Keratinocyte (primary cell): ENCODE data around the gene MGAT4A. TPM values are rescaled to one million over a fixed set of nuclear protein-coding genes. Genes with fewer than 3 reads are reported as not detected.

ENCODE experiments used
- DNase-seq: peaks from one replicate; pipeline ENCODE4 v3.0.0-alpha.2; 2011; ENCODE audit warnings: low read depth, missing footprints, low spot score
- FAIRE-seq: peaks from 2 replicates; lab custom pipeline; 2011; peaks lifted over from hg19 to GRCh38; lab: Jason Lieb, UNC
- H2AFZ ChIP-seq: 2 replicates; pipeline ENCODE4 v1.6.0; 2012; ENCODE audit warnings: low read length, control low read depth, inconsistent platforms; ENCODE audit not compliant: control insufficient read depth
- H3K27ac ChIP-seq: 2 replicates; pipeline ENCODE4 v1.5.1; 2011; ENCODE audit warnings: low read length; ENCODE audit not compliant: control insufficient read depth, insufficient read depth
- H3K27me3 ChIP-seq: 3 replicates; pipeline ENCODE4 v1.6.0; 2011; ENCODE audit warnings: low read length; ENCODE audit not compliant: control insufficient read depth, insufficient read depth; ENCODE audit errors: extremely low read depth
- H3K36me3 ChIP-seq, 2 experiments: 2 replicates in 1 of 2; 3 replicates in 1 of 2; pipeline ENCODE4 v1.5.1; 2011; ENCODE audit warnings: low read length in 2 of 2, mild to moderate bottlenecking in 1 of 2; ENCODE audit not compliant: control insufficient read depth in 2 of 2, insufficient read depth in 2 of 2; ENCODE audit errors: extremely low read depth in 1 of 2
- H3K4me1 ChIP-seq: 3 replicates; pipeline ENCODE4 v1.5.1; 2011; ENCODE audit warnings: low read length; ENCODE audit not compliant: control insufficient read depth, insufficient read depth; ENCODE audit errors: extremely low read depth
- H3K4me2 ChIP-seq: 3 replicates; pipeline ENCODE4 v1.6.0; 2011; ENCODE audit warnings: low read depth, low read length; ENCODE audit not compliant: control insufficient read depth, insufficient read depth; ENCODE audit errors: extremely low read depth
- H3K4me3 ChIP-seq, 3 experiments: fragments of 200-600 bp in 1 of 3; sonication (generic) in 1 of 3; 2 replicates in 2 of 3; 3 replicates in 1 of 3; pipeline ENCODE4 v1.5.1; 2011 to 2016; ENCODE audit warnings: low read length in 3 of 3, mild to moderate bottlenecking in 3 of 3, control low read depth in 2 of 3, inconsistent platforms in 1 of 3, low read depth in 1 of 3, mixed read lengths in 1 of 3, mixed run types in 1 of 3, moderate library complexity in 1 of 3; ENCODE audit not compliant: control insufficient read depth in 2 of 3, insufficient read depth in 2 of 3; ENCODE audit errors: extremely low read depth in 1 of 3
- H3K79me2 ChIP-seq: 2 replicates; pipeline ENCODE4 v1.6.0; 2012; ENCODE audit warnings: low read length; ENCODE audit not compliant: control insufficient read depth, insufficient read depth
- H3K9ac ChIP-seq: 3 replicates; pipeline ENCODE4 v1.6.0; 2011; ENCODE audit warnings: low read length; ENCODE audit not compliant: control insufficient read depth, insufficient read depth; ENCODE audit errors: extremely low read depth
- H3K9me1 ChIP-seq: 3 replicates; pipeline ENCODE4 v1.6.0; 2011; ENCODE audit warnings: low read length; ENCODE audit not compliant: control insufficient read depth, insufficient read depth; ENCODE audit errors: extremely low read depth
- H3K9me3 ChIP-seq: 2 replicates; pipeline ENCODE4 v1.5.1; 2012; ENCODE audit warnings: low read depth, low read length; ENCODE audit not compliant: control insufficient read depth
- H4K20me1 ChIP-seq: 3 replicates; pipeline ENCODE4 v1.6.0; 2011; ENCODE audit warnings: low read length; ENCODE audit not compliant: control insufficient read depth, insufficient read depth; ENCODE audit errors: extremely low read depth
- CTCF ChIP-seq, 3 experiments: IDR thresholded peaks in 1 of 3; conservative IDR thresholded peaks in 1 of 3; optimal IDR thresholded peaks in 1 of 3; 2 replicates in 2 of 3; 3 replicates in 1 of 3; pipeline versions ENCODE3 to v1.5.1; 2011; ENCODE audit warnings: low read length in 3 of 3, mild to moderate bottlenecking in 3 of 3, moderate library complexity in 2 of 3, control low read depth in 1 of 3, inconsistent platforms in 1 of 3; ENCODE audit not compliant: insufficient read depth in 2 of 3; ENCODE audit errors: extremely low read depth in 1 of 3
- EZH2 ChIP-seq: IDR thresholded peaks from one replicate; pipeline ENCODE4 v1.6.1; 2012; ENCODE audit warnings: inconsistent platforms, mild to moderate bottlenecking, low read length, moderate library complexity
- dilution Hi-C: fragments of 300-500 bp; cut with MboI; formaldehyde crosslinking; loops from one replicate; pipeline ENCODE4 v1.7.0; 2020; ENCODE audit warnings: low sequenced_read_pairs; ENCODE audit not compliant: extremely low pct_ligation_motif_present
- polyA plus RNA-seq, 5 experiments: library from polyadenylated mRNA; depleted of rRNA in 3 of 5; stranded (reverse) in 3 of 5; stranded (forward) in 1 of 5; unstranded in 1 of 5; fragments of >200 nt; gene quantifications; 1 replicate in 1 of 5; 2 replicates in 3 of 5; 3 replicates in 1 of 5; pipeline versions ENCODE4 v1.2.1 to v1.2.3, GENCODE V29; 2011 to 2012; ENCODE audit warnings: missing spikeins in 2 of 5, low read depth in 1 of 5, low replicate concordance in 1 of 5

MGAT4A gene
- polyA plus RNA-seq, 1 donor (not counting 4 experiments of a cell fraction or from before 2014, with no cell fraction given): 0.81 TPM

DNA sequence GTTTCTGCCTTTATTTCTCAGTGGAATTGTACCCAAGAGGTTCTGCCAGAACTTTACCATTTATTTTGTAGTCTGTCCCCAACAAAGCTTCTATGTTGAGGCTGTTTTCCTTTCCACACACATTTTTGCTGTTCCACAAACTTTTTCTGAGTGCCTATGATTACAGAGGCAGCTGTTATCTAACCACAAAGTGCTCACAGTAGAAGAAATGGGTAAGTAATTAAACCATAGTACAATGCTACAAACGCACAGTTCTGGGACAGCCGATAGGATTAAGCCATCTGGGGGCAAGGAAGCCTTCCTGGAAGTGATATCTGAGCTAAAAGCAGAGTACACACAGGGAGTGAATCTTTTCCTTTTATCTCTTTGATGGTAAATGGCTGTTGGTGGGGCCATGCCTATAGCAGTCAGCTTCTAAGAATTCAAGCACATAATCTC lies 3.9 kb upstream of the MGAT4A start:
- DNase-seq (no peak), FAIRE-seq (no peak)
- Histone ChIP-seq H3K4me2 (no peak overlapping the region), H3K9me1 (no peaks in the 10 kb centered on the region), H3K4me1 (peaks cover 12% of the 10 kb centered on the region), H3K36me3 (no peaks in the 10 kb centered on the region), H3K27ac (no peak overlapping the region), H3K9ac (no peak overlapping the region), H3K4me3 (no peak overlapping the region), H3K9me3 (no peaks in the 10 kb centered on the region), H3K27me3 (peaks cover 5% of the 10 kb centered on the region), H2AFZ (no peak overlapping the region), H3K79me2 (no peaks in the 10 kb centered on the region), H4K20me1 (no peaks in the 10 kb centered on the region)
- TF ChIP-seq EZH2 (no peak), CTCF (optimal IDR thresholded peaks at IDR 0.05 in 1 of 3, IDR thresholded peaks at IDR 0.05 in 1 of 3, conservative IDR thresholded peaks at IDR 0.05 in 1 of 3; ENCODE audit: extremely low read depth in 1 of 3, insufficient read depth in 2 of 3, low read length in 3 of 3) (no peak)
- dilution Hi-C loops: no loop called here

DNA sequence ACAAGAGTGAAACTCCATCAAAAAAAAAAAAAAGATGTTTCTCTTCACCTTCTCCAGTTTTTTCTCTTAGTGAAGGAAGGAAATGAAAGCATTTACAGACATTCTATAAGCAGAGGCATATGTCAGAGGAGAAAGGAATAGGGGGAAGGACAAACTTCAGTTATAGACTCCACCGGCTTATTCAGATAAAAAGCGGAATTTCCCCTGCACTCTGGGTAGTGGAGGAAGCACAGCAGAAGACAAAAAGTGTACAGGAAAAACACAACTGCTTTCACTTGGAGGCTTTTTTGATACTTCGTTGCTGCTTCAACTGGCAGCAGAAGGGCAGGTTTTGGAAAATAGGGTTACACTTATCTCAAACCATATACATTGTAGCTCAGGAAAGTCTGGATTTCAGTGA lies 3.2 kb upstream of the MGAT4A start:
- Histone ChIP-seq H3K27ac (no peak overlapping the region), H2AFZ (no peak overlapping the region), H3K9me3 (no peaks in the 10 kb centered on the region), H3K4me3 (no peak overlapping the region), H3K36me3 (no peaks in the 10 kb centered on the region), H3K4me1 (peaks cover 12% of the 10 kb centered on the region), H3K27me3 (peaks cover 5% of the 10 kb centered on the region), H3K79me2 (no peaks in the 10 kb centered on the region), H3K9me1 (no peaks in the 10 kb centered on the region), H3K9ac (no peak overlapping the region), H3K4me2 (no peak overlapping the region), H4K20me1 (no peaks in the 10 kb centered on the region)
- no peak for TF ChIP-seq CTCF (optimal IDR thresholded peaks at IDR 0.05 in 1 of 3, IDR thresholded peaks at IDR 0.05 in 1 of 3, conservative IDR thresholded peaks at IDR 0.05 in 1 of 3; ENCODE audit: extremely low read depth in 1 of 3, insufficient read depth in 2 of 3, low read length in 3 of 3)
- dilution Hi-C loops: no loop called here
- DNase-seq (no peak), FAIRE-seq (no peak)
